T-helper 1 cell treated with Interleukin-12 subunit alpha and Interleukin-12 subunit beta and Interleukin-4 antibody, amounts not matched to agents 30 μg/mL and 1 μg/mL, for 36 hours (primary cell): ENCODE measurements around the gene AQP9.

Experiments
- H3K27ac Mint-ChIP-seq: one replicate; pipeline ENCODE4 v1.8.0; 2021; ENCODE audit warnings: mild to moderate bottlenecking, mixed read lengths
- H3K27me3 Mint-ChIP-seq: one replicate; pipeline ENCODE4 v1.8.0; 2021; ENCODE audit warnings: low read depth, mixed read lengths
- H3K36me3 Mint-ChIP-seq: one replicate; pipeline ENCODE4 v1.8.0; 2021; ENCODE audit warnings: low read depth, mixed read lengths
- H3K4me1 Mint-ChIP-seq: one replicate; pipeline ENCODE4 v1.8.0; 2021; ENCODE audit warnings: low read depth, mixed read lengths
- H3K4me3 Mint-ChIP-seq: one replicate; pipeline ENCODE4 v1.8.0; 2021; ENCODE audit warnings: mild to moderate bottlenecking, moderate library complexity, mixed read lengths
- H3K9me3 Mint-ChIP-seq: one replicate; pipeline ENCODE4 v1.8.0; 2021; ENCODE audit warnings: mixed read lengths

The AQP9 gene

DNA sequence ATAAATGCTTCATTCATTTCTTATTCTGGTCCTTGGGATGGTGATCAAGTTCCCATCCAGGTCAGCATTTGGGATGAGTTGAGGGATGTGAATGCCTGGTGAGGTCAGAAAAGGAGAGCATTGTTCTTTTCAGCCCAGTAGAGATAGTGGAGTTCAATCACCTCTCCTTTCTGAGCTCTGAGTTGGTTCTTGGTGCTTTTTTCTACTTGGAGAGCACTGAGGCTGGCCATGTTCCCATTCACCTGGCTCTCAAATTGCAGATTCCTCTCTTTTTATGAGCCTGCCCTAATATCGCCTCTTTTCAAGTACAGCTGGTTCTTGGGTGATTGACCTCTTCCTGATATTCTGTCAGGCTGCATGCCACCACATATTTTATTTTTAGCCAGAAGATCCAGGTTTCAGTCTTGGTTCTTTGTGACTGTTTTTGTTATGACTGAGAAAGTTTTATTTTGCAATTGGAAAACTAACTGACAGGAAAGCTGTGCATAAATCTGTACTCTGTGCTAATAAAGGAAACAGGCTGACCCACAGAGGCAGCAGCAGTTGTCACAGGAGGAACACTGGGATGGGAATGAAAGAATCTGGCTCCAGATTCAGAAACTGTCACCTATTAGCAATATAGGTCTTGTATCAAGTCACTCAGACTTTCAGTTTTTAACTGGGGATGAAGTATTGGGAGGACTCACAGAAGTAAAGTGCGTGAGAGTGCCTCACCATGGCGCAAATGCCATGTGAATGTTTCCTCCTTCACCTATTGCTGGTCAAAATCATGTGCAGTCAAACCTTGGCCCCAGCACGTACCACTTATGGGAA is 10.7 kb downstream of the AQP9 start:
- Mint-ChIP-seq H3K4me1 (no peaks in the 10 kb centered on the region), H3K4me3 (no peak overlapping the region)

DNA sequence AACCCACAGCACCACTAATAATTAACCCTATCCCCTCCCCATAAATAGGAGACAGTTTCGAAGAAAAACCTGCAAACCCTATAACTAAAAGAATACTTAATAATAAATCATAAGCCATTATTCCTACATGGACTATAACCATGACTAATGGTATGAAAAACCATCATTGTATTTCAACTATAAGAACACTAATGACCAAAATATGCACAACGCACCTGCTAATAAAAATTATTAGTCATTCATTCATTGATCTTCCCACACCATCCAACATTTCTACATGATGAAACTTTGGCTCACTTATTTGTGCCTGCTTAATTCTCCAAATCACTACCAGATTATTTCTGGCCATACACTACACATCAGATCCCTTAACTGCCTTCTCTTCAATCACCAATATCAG is 16.6 kb downstream of the AQP9 start:
- no peaks in the 10 kb centered on the region for H3K9me3 Mint-ChIP-seq
- H3K4me3 Mint-ChIP-seq = no peak overlapping the region
- H3K4me1 Mint-ChIP-seq = no peaks in the 10 kb centered on the region
- peaks cover 7% of the 10 kb centered on the region for H3K27me3 Mint-ChIP-seq
- H3K36me3 Mint-ChIP-seq = no peaks in the 10 kb centered on the region
- H3K27ac Mint-ChIP-seq = no peak overlapping the region

More for the DNA sequence above, 10.7 kb downstream of the AQP9 start:
- peaks cover 7% of the 10 kb centered on the region for H3K27me3 Mint-ChIP-seq
- H3K36me3 Mint-ChIP-seq = no peaks in the 10 kb centered on the region
- no peak overlapping the region for H3K27ac Mint-ChIP-seq
- no peaks in the 10 kb centered on the region for H3K9me3 Mint-ChIP-seq

DNA sequence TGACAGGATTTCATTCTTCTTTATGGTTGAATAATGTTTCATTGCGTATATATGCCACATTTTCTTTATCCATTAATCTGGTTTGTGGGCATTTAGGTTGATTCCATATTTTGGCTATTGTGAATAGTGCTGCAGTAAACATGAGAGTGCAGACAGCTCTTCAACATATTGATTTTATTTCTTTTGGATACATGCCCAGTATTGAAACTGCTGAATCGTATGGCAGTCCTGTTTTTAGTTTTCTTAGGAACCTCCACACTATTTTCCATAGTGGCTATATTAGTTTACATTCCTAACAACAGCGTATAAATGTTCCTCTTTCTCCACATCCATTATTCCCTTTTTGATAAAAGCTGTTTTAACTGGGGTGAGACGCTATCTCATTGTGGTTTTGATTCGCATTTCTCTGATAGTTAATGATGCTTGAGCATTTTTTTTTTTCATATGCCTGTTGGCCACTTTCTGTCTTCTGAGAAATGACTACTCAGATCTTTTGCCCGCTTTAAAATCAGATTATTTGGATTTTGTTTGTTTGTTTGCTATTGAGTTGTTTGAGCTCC is 21.7 kb downstream of the AQP9 start:
- Mint-ChIP-seq H3K36me3 (no peaks in the 10 kb centered on the region), H3K27me3 (peaks cover 38% of the 10 kb centered on the region), H3K27ac (no peak overlapping the region), H3K4me3 (no peak overlapping the region), H3K9me3 (no peaks in the 10 kb centered on the region), H3K4me1 (no peaks in the 10 kb centered on the region)

DNA sequence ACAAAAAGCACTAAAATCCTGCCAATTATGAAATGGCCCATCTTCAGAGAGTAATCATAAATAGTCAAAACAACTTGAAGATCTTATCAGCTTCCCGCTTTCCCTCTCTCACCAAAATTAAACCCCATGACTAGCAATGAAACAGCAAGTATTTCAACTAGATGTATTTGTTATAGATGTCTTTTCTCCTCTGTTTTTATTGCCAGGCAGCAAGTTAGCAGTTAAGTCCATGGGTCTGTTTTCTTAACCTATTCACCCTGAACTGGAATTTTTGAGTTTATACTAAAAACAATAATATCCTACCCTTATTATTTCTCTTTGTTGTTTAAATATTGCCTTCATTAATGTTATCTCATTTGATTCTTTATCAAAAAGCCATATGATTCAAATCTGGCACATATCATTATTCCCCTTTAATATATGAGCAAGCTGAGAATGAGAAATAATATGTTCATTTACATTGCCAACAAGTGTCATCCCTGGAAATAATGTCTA is 23.3 kb downstream of the AQP9 start:
- no peaks in the 10 kb centered on the region for H3K9me3 Mint-ChIP-seq

DNA sequence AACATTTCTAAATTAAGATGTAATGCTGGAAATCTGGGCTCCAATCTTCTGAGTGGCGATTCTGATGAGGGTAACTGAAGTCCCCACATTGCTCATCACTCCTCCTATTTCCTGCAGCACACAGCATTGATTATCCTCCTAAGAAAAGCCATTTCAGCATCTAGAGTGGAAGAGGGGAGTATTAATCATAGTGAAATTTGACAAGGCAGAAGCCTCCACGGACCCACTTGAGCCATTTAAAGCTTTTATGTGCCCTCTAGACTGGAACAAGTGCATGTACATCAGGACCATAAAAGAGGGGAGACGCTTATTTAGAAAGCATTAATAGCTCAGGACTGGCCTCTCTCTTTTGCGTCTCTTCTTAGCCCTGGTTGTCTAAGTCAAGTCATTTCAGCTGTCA is 25.8 kb downstream of the AQP9 start:
- Mint-ChIP-seq H3K4me3 (no peak overlapping the region), H3K27me3 (peaks cover 54% of the 10 kb centered on the region), H3K9me3 (no peaks in the 10 kb centered on the region), H3K4me1 (no peaks in the 10 kb centered on the region), H3K27ac (no peak overlapping the region), H3K36me3 (no peaks in the 10 kb centered on the region)

More for the DNA sequence above, 23.3 kb downstream of the AQP9 start:
- Mint-ChIP-seq H3K4me1 (no peaks in the 10 kb centered on the region), H3K27ac (no peak overlapping the region), H3K27me3 (peaks cover 50% of the 10 kb centered on the region), H3K36me3 (no peaks in the 10 kb centered on the region), H3K4me3 (no peak overlapping the region)

DNA sequence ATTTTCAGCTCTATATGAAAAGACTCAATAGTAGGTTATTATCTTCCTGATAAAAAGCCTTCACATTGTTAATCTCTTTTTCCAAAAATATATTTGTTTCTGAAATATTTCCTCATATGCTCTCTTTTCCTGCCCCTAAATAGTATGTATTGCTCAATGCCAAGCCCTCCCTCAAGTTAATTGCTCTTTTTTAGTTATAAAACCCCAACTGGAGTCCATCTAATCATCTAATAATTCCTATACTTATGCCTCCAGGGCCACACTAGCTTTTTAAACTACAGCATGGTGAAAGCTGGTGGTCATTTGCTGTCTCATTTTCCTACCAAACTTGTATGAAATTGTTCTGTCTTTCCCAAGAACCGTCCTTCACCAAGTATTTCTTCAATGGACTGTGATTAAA is 26.7 kb downstream of the AQP9 start:
- H3K4me3 Mint-ChIP-seq = no peak overlapping the region

DNA sequence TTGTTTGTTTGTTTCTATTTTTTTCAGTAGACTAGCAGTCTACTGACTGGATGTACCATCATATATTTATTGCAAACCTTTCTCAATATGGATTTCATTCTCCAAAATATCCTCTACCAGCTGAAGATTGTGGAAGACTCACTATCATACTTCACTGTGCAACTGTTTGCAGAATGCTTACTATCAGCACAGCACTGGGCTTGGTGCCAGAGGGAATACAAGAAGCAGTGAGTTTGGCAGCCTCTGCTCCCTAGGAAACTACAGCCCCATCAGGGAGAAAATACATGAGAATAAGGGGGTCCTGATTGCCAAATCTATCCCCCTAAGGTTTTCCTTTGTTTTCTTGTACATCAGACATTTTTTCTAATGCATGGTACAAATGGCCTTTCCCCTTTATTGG is 27.5 kb downstream of the AQP9 start:
- Mint-ChIP-seq H3K36me3 (no peaks in the 10 kb centered on the region), H3K9me3 (no peaks in the 10 kb centered on the region), H3K4me3 (no peak overlapping the region), H3K4me1 (no peaks in the 10 kb centered on the region), H3K27ac (no peak overlapping the region), H3K27me3 (peaks cover 49% of the 10 kb centered on the region)

More for the DNA sequence above, 26.7 kb downstream of the AQP9 start:
- Mint-ChIP-seq H3K9me3 (no peaks in the 10 kb centered on the region), H3K36me3 (no peaks in the 10 kb centered on the region), H3K27me3 (peaks cover 50% of the 10 kb centered on the region), H3K4me1 (no peaks in the 10 kb centered on the region), H3K27ac (no peak overlapping the region)

DNA sequence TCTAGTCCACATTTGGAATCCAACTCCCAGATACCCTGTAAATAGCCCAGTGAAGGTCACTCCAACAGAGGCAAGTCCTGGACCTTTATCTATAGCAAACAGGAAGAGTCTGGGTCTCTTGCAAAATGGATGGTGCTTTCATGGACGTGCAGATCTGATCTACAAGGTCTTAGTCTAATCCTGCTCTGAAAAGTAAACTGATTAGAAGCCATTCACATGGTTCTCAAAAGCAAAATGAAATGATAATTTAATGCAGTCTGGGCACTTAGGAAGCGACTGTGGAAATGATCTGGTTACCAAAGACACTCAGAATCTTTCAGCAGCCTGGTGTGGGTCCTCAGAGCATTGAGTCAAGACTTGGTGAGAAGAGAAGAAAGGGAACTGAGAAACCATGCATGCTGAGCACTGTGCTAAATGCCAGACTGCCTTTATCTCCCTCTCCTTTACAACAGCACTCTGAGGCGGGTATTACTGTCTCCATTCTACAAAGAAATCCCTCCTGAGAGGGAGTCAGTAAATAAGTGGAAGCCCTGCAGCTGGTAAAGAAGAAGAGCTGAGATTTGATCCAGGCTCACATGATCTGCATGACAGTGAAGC is 29.0 kb downstream of the AQP9 start:
- Mint-ChIP-seq H3K36me3 (no peaks in the 10 kb centered on the region), H3K9me3 (no peaks in the 10 kb centered on the region), H3K27me3 (peaks cover 39% of the 10 kb centered on the region), H3K4me1 (no peaks in the 10 kb centered on the region), H3K27ac (no peak overlapping the region), H3K4me3 (no peak overlapping the region)

DNA sequence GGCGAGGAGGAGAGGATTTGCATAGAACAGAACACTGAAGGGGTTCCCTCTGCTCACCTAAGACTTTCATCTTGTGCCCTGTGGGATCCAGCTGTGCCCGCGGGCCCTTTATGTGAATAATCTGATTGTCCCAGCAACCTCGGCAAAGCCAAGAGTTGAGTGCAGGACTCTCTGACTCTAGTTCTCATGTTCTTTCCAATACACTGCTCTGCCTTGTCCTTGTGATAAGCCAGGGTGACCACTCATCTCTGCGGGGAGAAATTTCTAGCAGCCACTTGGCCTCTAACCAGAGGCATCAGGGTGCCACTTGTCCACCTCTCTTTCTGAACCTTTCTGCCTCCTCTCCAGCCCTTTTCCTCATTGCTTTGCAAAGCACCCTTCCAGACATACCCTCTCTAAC is 31.8 kb downstream of the AQP9 start:
- Mint-ChIP-seq H3K27me3 (peaks cover 24% of the 10 kb centered on the region), H3K4me1 (no peaks in the 10 kb centered on the region), H3K4me3 (no peak overlapping the region), H3K36me3 (no peaks in the 10 kb centered on the region), H3K27ac (no peak overlapping the region), H3K9me3 (no peaks in the 10 kb centered on the region)

DNA sequence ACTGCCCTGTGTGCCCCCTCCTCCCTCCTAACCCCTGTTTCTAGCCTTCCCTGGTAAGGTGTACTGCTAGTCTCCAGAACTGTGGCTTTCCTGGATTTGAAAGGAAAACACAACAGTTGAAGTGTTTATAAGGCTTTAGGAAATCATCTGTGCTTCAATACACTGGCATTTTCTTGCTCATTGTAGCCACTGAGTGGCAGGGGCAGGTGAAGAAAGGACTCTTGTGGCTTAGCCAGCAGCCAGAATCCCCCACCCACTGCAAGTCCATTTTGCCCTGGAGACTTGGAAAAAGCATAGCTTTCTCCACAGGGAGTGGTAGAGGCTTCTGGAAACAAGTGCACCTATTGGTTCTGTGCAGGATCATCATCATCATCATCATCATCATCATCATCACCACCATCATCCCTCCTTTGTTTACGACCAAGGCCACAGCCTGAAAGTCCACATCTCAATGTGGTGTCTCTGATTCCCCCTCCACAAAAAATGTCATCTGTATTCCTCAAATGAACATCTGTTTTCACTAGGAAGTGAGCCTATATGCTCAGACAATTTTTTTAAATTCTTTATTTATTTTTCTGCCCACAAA is 33.4 kb downstream of the AQP9 start:
- Mint-ChIP-seq H3K27me3 (peaks cover 21% of the 10 kb centered on the region), H3K36me3 (no peaks in the 10 kb centered on the region), H3K4me1 (no peaks in the 10 kb centered on the region), H3K4me3 (no peak overlapping the region), H3K27ac (no peak overlapping the region), H3K9me3 (no peaks in the 10 kb centered on the region)

DNA sequence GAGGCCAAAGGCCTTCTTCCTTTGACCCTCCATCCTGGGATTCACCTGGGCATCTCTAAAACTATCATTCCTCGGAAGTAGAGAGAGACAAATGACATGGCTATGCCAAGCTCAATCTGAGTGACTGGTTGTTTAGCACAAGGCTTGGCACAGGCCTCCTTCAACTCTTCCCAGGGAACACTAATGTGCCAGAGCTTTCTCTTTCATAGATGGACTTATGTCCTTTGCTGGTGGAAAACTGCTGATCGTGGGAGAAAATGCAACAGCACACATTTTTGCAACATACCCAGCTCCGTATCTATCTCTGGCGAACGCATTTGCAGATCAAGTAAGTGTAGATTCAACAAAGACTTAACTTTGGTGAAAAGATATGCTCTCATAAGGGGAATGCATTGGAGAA is 36.5 kb downstream of the AQP9 start:
- no peaks in the 10 kb centered on the region for H3K4me1 Mint-ChIP-seq
- H3K27me3 Mint-ChIP-seq = peaks cover 17% of the 10 kb centered on the region
- H3K4me3 Mint-ChIP-seq = no peak overlapping the region
- no peaks in the 10 kb centered on the region for H3K36me3 Mint-ChIP-seq
- no peaks in the 10 kb centered on the region for H3K9me3 Mint-ChIP-seq
- no peak overlapping the region for H3K27ac Mint-ChIP-seq

DNA sequence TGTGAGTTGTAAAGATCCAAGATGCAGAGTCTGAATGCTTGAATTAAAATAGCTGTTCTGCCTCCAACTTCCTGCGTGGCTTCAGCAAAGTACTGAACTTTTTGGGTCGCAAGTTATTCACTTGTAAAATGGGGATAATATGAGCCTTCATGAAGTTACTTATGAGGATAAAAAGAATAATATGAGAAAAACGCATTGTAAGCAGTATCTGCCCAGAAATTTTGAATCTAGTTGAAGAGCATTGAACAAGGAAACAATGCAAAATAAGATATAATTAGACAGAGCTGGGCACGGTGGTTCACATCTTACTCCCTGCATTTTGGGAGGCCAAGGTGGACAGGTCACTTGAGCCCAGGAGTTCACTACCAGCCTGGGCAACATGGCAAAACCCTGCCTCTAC is 37.8 kb downstream of the AQP9 start:
- Mint-ChIP-seq H3K9me3 (no peaks in the 10 kb centered on the region), H3K4me1 (no peaks in the 10 kb centered on the region), H3K27me3 (peaks cover 13% of the 10 kb centered on the region), H3K4me3 (no peak overlapping the region), H3K36me3 (no peaks in the 10 kb centered on the region), H3K27ac (no peak overlapping the region)

DNA sequence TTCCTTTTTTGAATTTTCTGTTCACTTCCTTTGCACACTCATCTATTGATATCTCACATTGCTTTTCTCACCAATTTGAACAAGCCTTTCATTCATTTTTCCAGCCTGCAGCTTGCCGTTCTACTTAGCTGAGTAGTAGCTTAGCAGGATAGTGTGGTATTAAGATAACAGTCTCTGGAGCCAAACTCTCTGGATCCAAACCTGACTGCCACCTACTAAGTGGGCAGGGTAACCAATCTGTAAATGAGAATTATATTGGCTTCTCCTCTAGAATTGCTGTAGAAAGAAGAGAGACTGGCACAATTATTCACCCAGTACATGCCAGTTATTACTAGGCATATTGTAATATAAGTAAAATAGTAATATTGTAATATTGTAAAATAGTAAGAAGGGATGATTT is 40.5 kb downstream of the AQP9 start:
- Mint-ChIP-seq H3K27ac (no peak overlapping the region), H3K4me1 (no peaks in the 10 kb centered on the region), H3K9me3 (no peaks in the 10 kb centered on the region), H3K4me3 (no peak overlapping the region), H3K27me3 (peaks cover 24% of the 10 kb centered on the region), H3K36me3 (no peaks in the 10 kb centered on the region)

DNA sequence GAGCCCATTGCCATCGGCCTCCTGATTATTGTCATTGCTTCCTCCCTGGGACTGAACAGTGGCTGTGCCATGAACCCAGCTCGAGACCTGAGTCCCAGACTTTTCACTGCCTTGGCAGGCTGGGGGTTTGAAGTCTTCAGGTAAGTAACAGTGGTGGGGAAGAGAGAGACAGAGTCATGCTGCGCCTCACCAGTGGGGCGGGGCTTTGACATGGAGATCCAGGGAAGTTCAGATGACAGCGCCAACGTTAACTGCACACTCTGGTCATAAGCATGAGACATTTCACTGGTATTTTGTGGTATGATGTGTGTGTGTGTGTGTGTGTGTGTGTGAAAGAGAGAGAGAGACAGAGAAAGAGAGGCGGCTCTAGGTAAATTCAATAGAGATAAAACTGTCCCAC is 41.0 kb downstream of the AQP9 start:
- H3K4me3 Mint-ChIP-seq = no peak overlapping the region
- H3K27me3 Mint-ChIP-seq = peaks cover 24% of the 10 kb centered on the region
- H3K4me1 Mint-ChIP-seq = no peaks in the 10 kb centered on the region
- H3K9me3 Mint-ChIP-seq = no peaks in the 10 kb centered on the region
- no peak overlapping the region for H3K27ac Mint-ChIP-seq
- H3K36me3 Mint-ChIP-seq = no peaks in the 10 kb centered on the region
